Ramos (cell line): ENCODE data around the gene OR6X1.

Experiments
- in situ Hi-C: fragments of 300-500 bp; cut with MboI; formaldehyde crosslinking; loops from one replicate; pipeline ENCODE4 v1.14.3; 2022; ENCODE audit warnings: low sequenced_read_pairs; ENCODE audit not compliant: unreplicated experiment

The OR6X1 gene

DNA sequence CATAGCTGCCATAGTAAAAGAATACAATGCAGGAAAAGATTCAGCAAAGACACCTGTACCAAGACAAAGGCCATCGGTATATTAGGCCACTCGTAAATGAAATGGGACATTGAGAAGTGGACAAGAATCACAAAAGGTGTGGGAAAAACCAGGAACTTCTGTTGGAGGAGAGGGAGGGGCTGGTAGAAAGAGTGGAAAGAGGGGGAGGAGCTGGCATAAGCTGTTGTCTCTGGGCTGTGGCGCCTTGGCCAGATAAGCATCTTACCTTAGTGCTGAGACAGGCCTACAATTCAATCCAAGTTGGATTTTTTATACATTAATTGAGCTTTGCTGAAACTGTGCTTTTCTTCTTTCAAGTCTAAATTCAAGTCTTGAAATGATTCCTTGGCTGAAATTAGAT is 50.0 kb downstream of the OR6X1 start:
- in situ Hi-C loops, result no loop called here
